Effector CD8-positive, alpha-beta T cell (primary cell): ENCODE measurements around the gene PRCD.

ENCODE experiments used
- DNase-seq: peaks from one replicate; lab custom pipeline; 2025; lab: John Stamatoyannopoulos, UW

Gene PRCD

DNA sequence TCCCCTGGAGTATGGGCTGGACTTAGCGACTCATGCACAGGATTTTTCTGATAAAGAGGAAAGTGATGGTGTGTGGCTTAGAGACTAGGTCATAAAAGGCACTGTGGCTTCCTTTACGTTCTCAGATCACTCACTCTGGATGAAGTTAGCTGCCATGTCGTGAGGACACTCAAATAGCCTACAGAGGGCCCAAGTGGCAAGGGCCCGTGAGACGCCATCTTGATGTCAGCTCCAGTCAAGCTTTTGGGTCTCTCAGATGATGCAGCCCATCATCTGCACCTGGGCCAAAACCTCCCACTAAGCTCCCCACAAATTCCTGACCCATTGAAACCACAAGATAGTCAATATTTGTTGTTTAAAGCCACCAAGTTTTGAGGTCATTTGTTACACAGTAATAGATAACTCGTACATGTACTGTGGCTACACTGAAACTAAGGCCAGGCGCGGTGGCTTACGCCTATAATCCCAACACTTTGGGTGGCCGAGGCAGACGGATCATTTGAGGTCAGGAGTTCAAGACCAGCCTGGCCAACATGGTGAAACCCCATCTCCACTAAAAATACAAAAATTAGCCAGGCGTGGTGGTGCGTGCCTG lies 31.1 kb downstream of the PRCD start:
- no peak for DNase-seq

DNA sequence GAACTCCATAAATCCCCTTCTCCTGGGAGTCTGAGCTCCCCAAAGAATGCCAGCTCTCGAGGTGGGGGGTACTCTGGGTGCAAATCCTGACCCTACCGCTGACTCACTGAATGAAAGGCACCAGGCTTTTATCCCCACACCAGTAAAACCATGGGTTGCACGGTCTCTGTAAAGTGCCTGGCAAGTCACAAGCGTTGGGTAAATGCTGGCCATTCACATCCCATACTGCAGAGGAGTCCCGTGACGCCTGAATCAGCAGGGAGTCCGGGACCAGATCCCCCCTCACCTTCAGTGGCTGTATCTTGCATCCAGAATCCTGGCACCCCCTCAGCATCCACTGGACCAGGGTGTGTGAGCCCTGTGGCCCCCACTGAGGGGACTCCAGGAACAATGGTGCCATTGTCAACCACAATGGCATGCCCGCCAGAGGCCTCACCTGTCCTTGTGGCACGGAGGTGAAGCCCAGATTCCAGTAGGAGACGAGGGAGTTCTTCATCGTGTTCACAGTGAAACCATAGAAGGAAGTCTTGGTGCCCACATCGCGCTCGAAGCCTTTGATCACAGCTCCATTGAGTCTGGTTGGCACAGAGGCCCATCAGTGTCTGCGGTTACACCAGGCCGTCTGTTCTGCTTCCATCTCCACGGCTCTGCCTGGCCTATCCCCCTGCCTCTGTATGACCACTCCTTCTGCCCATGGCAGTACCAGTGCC lies 32.5 kb downstream of the PRCD start:
- no peak for DNase-seq

DNA sequence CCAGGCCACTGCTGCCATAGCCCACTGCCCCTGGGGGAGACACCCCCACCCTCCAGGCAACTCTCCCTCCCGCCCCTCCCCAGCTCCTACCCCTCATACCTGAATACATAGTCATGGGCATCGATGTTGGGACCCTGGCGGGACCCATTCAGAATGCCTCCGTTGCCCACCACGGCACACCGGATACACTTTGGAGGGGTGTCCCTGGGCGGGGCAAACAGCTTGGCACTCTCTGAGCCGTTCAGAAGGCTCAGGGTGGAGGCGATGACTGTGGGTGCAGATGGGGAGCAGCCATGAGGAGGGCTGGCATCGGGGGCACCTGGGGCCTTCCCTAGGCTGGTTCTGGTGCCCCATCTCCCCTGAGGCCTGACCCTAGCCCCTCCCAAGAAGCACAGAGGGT lies 33.3 kb downstream of the PRCD start:
- no peak for DNase-seq

GRCh38 chr17:76574166-76574565 lies 34.3 kb downstream of the PRCD start:
- DNase-seq, result no peak

DNA sequence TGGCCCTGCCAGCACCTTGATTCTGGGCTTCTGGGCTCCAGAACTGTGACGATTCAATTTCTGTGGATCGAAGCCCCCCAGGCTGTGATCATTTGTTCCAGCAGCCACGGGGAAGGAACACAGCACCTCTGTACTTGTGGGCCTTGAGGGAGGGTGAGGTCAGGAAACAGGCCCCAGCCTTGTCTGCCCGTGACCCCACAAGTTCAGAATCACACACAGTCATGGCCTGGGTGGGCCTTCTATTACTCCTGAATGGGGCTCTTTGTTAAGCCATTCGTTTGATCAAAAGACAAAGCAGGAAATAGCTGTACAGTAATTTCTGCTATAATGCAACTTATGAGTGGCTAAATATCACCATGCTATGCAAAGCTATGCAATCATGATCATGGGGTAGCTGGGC lies 35.7 kb downstream of the PRCD start:
- DNase-seq, result no peak

DNA sequence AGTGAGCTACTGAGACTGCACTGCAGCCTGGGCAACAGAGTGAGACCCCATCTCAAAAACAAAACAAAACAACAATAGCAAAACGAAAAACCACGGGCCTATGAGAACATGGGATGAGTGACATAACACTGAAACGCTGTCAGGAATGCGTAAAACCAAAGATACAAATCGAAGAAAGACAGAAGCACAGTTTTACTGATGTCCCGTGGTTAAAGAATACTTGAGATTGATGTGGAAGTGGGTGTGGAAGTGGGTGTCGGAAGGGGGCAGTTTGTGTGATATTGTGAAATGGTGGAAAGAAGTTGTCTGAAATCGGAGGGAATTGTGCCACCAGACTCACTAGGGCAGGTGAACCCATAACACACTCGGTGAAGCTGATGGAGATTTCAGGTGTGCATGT lies 36.3 kb downstream of the PRCD start:
- DNase-seq, result no peak

GRCh38 chr17:76577876-76578275 lies 38.0 kb downstream of the PRCD start:
- DNase-seq, result no peak

DNA sequence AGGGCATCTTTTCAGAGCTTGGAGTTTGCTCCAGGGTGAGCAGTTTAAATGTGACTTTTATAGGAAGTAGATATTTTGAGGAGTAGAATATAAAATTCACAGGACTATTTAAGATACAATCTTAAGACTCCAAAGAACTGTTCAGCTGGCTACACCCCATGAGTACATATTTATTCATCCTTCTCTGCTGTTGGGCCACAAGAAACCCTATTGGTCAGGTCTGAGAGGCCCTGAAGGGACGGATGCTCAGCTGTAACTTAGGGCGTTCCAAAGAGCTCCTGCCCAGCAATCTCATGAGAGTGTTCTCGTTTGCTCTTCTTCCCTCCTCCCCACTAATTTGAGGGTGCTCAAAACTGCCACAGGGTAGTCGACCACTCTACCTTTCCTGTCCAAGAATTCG lies 38.5 kb downstream of the PRCD start:
- DNase-seq, result no peak

GRCh38 chr17:76579281-76579680 lies 39.4 kb downstream of the PRCD start:
- DNase-seq, result no peak

- DNase-seq, result no peak
Measured at GRCh38 chr17:76581515-76581914, 41.7 kb downstream of the PRCD start.

GRCh38 chr17:76582660-76583059 lies 42.8 kb downstream of the PRCD start:
- no peak for DNase-seq

DNA sequence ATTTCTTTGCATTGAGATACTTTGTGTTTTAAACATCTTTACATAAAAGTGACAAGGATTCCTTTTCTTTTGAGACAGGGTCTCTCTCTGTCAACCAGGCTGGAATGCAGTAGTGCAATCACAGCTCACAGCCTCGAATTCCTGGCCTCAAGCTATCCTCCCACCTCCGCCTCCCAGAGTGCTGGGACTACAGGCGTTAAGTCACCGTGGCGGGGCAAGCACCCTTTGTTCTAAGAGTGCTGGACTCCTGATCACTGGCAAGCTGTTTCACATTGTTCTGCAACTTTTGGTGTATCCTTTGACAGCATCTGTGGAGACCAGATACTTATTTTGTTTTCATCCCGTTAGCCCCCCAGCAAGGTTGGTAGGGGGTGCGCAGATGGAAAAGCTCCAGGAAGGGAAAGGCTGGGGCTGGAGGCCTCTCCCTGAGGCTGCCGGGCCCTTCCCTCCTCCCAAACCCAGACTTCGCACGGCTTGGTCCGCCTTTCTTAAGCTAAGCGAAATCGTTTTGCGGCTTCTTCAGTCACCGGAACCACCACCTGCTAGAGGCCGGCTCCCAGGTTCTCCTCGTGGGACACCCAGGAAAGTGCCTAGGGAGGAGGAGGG lies 44.7 kb downstream of the PRCD start:
- DNase-seq, result no peak

GRCh38 chr17:76585033-76585648 lies 45.3 kb downstream of the PRCD start:
- no peak for DNase-seq

DNA sequence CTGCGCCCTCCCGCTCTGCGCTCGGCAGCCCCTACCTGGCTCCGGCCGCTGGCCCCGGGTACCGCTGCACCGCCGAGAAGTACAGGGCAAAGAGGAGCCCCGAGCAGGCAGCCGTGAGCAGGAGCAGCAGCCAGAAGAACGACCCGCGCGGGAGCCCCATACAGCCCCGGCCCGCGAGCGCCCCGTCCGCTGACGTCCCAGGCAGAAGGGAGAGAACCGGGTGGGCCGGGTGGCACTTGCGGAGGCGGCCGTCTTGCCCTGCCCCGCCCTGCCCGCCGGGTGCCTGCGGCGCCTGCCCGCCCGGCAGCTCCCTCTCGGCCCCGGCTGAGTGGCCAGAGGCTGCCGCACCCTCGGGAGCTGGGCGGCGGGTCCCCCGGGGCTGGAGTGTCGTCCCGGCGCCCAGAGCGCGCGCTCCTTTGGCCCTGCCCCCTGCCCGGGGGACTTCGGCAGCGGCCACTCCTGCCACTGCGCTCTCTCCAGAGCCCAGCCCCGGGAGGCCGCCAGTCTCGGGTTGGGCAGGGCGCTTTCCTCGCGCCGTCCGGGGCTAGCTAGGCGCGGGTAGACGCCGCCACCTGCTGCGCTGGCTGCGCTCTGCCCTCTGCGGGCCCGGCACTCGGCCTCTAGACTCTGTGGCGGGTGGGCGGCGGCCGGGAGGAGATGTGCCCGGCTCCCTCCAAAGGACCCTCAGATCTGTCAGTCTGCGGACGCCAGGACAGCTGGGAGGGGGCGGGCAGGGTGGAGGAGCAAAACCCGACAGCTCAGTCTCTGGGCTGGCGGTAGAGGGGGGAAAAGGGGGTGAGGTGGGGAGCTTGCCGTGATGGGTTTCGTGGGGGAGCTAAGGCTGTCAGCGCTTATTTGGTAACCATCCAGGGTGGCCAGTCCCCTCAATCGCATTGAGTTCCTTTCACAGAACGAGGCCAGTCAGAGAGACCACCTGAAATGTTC lies 46.1 kb downstream of the PRCD start, which contains the start of gene ST6GALNAC2:
ST6GALNAC2 (minus strand) TSS at position 212 of the 945 bp plus-strand sequence; CDS start at position 160, 52 bp downstream.
- DNase-seq, result no peak

GRCh38 chr17:76586741-76587487 lies 47.1 kb downstream of the PRCD start:
- no peak for DNase-seq

DNA sequence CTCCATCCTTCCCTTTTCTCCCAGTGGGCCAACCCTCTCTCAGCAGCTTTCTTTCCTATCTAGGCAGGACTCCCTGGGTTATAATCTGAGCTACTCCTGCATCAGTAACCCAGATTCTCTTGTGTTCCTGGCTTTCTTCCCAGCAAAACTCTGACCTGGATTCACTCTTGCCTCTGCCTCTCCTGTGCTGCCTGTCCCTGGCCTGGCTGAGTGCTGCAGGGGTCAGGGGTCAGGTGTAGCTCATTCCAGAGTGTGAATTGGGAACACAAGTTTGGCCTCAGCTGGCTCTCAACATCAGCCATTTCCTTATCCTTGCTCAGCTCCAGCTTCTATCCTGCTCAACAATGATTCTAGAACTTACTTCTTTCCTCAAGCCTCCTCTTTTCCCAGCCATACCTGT lies 48.3 kb downstream of the PRCD start:
- DNase-seq, result no peak

GRCh38 chr17:76593384-76593826 lies 53.6 kb downstream of the PRCD start:
- DNase-seq, result no peak

GRCh38 chr17:76593959-76594358 lies 54.1 kb downstream of the PRCD start:
- DNase-seq, result no peak

DNA sequence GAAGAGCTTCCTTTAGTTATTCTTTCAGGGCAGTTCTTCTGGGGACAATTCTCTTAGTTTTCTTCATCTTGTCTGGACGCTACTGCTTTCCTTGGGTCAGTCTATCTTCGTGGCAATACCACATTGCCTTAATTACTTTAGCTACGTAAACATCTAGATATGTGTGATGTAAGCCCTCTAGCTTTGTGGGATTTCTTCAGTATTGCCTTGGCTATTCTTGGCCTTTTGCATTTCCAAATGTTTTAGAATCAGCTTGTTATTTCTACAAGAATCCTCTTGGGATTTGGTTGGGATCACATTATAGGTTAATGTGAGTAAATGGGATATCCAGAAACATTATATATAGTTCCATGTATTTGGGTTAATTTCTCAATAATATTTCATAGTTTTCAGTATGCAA lies 54.8 kb downstream of the PRCD start:
- no peak for DNase-seq
